GM19025 (cell line): ENCODE measurements around the gene MAPRE2.
"Not testable (repeated sequence)": the region's sequence is repeated elsewhere in the genome, so short reads cannot be mapped to it uniquely, and the experiment has no call there.

Experiments used
- ATAC-seq: cut with Tn5 transposase; IDR thresholded peaks from one replicate; pipeline ENCODE4 v1.9.1; 2021; ENCODE audit warnings: mild to moderate bottlenecking, low read depth, moderate library complexity; ENCODE audit not compliant: unreplicated experiment

MAPRE2 gene

GRCh38 chr18:35085450-35086380 lies 44.5 kb downstream of the MAPRE2 start:
- ATAC-seq: no peak

- no peak for ATAC-seq
Observed at GRCh38 chr18:35086704-35087103, 45.5 kb downstream of the MAPRE2 start.

DNA sequence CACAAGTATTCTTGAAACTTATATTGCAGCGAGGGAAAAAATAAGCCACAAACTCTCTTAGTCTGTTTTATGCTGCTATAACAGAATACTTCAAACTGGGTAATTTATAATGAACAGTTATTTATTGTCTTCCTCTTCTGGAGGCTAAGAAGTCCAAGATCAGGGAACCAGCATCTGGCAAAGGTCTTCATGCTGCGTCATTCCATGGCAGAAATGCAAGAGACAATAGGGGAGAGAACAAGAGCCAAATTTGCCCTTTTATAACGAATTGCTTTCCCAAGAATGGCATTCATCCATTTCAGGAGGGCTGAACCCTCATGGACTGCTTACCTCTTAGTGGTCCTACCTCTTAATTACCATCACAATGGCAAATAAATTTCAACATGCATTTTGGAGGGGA lies 46.5 kb downstream of the MAPRE2 start:
- ATAC-seq: no peak

DNA sequence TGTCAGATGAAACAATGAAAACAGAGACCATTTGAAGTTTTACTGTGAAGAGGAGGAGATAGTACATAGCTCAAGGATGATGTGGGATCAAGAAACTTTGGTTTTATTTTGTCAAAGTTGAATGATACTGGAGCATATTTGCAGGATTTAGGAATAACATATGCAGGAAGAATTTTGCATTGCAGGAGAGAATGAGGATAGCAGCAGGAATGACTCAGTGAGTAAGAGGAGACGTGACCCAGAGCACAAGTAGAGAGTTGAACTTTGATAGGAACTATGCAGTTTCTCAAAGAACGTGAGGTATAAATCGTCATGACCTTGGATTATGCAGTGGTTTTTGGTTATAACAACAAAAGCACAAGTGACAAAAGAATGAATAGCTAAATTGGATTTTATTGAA lies 47.7 kb downstream of the MAPRE2 start:
- ATAC-seq: no peak

DNA sequence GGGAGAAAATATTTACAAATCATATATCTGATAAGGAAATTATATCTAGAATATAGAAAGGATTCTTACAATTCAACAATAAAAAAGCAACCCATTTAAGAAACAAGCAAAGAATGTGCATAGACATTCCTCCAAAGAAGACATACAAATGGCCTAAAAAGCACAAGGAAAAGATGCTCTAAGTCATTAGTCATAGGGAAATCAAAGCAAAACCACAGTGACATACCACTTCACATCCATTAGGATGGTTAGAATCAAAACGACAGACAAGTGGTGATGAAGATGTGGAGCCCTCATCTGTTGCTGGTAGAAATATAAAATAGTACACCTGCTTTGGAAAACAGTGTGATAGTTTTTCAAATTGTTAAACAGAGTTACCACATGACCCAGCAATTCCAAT lies 48.2 kb downstream of the MAPRE2 start:
- no peak for ATAC-seq

DNA sequence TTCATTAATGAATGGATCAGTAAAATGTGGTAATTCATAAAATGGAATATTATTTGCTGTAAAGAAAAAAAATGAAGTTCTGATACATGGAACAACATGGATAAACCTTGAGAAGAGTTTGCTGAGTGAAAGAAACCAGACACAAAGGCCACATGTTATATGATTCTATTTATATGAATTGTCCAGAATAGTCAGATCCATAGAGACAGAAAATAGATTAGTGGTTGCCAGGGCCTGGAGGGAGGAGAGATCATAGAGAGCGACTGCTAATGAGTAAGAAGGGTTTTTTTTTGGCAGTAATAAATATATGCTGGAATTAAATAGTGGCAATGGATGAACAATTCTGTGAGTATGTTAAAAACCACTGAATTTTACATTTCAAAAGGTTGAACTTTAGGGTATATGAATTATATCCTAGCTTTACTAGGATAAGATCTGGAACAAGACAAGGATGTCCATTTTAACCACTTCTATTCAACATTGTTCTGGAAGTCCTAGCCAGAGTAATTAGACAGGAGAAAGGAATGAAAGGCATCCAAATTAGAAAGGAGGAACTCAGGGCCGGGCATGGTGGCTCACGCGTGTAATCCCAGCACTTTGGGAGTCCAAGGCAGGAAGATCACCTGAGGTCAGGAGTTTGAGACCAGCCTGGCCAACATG lies 48.8 kb downstream of the MAPRE2 start:
- no peak for ATAC-seq

GRCh38 chr18:35091841-35092240 lies 50.6 kb downstream of the MAPRE2 start:
- no peak for ATAC-seq

- peak; percentile 86 for ATAC-seq
Observed at GRCh38 chr18:35095983-35096676, 54.9 kb downstream of the MAPRE2 start.

GRCh38 chr18:35096677-35097011 lies 55.4 kb downstream of the MAPRE2 start:
- ATAC-seq: no peak

GRCh38 chr18:35097195-35097594 lies 56.0 kb downstream of the MAPRE2 start:
- no peak for ATAC-seq

DNA sequence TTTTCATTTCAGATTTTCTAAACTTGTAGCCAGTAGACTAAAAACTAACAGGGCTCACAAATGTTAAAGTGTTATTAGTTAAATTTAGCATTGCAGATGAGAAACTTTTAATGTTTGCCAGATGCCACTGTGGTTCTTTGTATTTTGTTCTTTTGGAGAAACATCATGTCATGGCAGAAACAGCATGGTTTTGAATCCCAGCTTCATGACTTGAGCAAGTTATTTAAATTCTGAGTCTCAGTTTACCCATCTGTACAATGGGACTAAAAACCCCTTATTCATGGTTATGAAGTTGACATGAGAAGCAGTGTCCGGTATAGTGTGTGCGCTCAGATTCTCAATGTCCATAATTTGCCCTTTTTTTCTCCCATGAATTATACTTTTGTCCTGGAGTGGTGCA lies 56.5 kb downstream of the MAPRE2 start:
- no peak for ATAC-seq

GRCh38 chr18:35099911-35100310 lies 58.7 kb downstream of the MAPRE2 start:
- no peak for ATAC-seq

GRCh38 chr18:35104391-35105051 lies 63.3 kb downstream of the MAPRE2 start:
- no peak for ATAC-seq

GRCh38 chr18:35106013-35106844 lies 65.0 kb downstream of the MAPRE2 start:
- ATAC-seq: no peak

- no peak for ATAC-seq
Observed at GRCh38 chr18:35106845-35107148, 65.6 kb downstream of the MAPRE2 start.

GRCh38 chr18:35107216-35107615 lies 66.0 kb downstream of the MAPRE2 start:
- no peak for ATAC-seq

GRCh38 chr18:35108088-35108487 lies 66.9 kb downstream of the MAPRE2 start:
- ATAC-seq: not testable (repeated sequence)

DNA sequence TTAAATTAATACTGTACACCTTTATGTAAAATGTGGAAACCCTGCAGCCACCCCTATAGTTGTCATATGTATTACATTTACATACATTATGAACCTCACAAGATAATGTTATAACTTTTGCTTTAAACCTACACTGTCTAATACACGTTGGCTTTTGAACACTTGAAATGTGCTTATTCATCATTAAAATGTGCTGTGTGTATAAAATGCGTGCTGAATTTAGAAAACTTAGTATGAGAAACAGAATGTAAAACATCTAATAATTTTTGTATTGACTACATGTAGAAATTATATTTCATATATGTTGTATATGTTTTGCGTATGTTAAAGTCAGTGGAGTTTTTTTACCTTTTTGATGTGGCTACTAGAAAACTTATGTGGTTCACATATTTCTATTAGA lies 68.8 kb downstream of the MAPRE2 start:
- no peak for ATAC-seq

GRCh38 chr18:35110554-35111485 lies 69.6 kb downstream of the MAPRE2 start:
- no peak for ATAC-seq
